Measurements from ENCODE around the gene ZNF771.

ZNF771 gene

DNA sequence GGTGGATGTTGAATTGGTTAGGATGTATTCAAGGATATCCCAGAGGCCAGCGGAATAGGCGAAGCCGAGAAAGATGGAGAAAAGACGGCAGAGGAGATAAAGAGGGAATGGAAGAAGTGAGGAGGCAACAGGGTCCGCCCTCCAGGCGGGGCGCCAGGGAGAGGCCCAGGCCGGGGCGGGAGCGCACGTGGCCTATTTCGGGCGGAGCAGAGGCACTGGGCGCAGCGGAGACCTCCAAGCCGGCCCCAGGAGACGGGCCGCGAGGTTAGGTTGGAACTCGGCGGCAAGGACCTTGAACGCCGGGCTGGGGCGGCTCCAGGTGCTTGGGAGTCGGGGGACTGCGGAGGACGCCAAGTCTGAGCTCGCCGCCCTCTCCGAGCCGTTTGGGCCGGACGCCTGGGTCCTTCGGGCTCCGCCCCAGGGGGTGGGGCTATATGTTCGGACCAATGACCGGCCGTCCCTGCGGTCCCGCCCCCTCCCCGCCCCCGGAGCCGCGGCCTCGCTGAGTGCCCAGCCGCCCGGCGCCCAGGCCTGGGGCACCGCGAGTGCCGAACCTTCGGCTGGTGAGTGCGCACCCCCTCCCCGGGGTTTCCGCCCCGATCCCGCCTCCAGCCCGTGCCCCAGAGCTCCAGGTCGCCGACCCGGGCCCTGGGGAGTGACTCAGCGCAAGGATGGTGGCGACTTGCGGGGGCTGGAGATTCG lies at the start of gene ZNF771:
TSS of gene ZNF771 (plus strand) at position 505 of the 702 bp plus-strand sequence. CDS start 448 bp downstream, outside the sequence.
- peak; percentile 63 to 90 for DNase-seq

DNA sequence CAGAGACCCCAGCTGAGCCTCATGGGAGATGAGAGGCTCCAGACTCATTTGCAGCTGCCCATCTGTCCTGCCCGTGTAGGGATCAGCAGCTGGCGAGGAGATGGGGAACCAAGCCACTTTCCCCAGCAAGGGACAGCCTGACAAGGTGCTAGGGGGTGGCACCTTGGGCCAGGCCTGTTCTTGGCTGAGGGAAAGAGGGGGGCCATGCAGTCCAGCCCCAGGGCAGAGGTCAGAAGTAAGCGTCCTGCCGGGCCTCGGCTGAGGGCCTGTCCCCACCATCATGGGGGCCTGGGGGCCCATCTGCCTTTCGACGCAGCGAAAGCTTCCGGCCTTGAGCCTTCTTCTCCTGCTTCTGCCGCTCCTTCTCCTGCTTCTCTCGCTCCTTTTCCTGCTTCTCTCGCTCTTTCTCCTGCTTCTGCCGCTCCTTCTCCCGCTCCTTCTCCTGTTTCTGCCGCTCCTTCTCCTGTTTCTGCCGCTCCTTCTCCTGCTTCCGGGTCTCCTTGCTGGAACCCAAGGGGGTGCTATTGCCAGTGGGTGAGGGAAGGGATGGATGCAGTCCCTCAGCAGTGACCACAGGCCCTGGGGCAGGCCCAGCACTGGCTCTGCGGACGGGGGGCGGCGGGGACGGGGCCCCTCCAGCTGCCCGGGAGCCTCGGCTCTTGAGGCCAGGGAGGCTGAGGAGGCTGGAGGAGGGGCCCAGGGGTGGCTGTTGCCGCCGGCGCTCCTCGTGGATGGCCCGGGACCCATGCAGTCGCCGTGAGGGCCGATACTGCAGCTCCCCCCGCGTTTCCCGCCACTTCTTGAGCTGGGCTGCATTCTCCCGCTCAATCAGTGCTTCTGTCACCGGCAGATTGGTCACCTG lies 49.5 kb upstream of the ZNF771 start:
- DNase-seq = no peak

- no peak for DNase-seq
Measured at GRCh38 chr16:30358577-30358936, 48.8 kb upstream of the ZNF771 start.

GRCh38 chr16:30358990-30359870 lies 48.2 kb upstream of the ZNF771 start:
- no peak for DNase-seq

DNA sequence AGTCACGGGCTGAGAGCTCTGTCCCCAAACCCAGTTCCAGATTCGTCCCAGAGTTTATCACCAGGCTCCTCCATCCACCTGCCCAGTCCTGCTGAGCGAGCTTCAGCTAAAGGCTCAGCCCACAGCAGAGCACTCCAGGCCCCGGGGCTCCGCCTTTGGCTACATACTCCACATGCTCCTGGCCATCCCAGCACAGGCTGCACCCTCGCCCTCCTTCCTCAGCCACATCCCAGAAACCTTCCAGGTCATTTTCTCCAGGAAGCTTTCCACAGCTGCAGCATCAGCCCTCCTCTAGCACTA lies 47.6 kb upstream of the ZNF771 start:
- DNase-seq = no peak

DNA sequence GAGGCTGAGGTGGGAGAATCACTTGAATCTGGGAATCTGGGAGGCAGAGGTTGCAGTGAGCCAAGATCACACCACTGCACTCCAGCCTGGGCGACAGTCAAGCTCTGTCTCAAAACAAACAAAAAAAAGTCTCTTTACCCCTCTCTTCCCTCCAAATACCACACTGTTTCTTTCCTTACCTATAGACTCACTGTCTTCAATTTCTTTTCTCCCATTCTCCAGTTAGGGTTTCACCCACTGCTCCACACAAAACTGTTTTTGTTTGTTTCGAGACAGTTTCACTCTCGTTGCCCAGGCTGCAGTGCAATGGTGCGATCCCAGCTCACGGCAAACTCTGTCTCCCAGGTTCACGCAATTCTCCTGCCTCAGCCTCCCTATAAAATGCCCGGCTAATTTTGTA lies 46.2 kb upstream of the ZNF771 start:
- no peak for DNase-seq

DNA sequence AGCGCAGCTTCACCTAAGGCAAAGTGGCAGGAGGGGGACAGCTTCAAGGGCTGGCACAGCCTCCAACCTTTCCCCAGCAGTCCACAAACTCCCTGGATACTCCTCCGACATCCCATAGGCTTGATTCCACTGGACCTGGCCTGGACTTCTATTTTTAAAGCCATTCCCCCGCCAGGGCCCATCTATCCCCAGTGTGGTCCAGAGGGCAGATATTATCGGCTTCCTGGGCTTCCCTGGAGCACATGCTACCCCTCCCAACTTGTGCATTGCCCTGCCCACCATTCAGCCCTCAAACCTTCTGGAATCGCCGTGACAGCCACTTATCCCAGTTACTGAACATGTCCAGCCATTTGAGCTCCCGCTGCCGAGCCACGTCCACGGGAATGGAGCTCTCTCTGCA lies 42.2 kb upstream of the ZNF771 start:
- DNase-seq = no peak

DNA sequence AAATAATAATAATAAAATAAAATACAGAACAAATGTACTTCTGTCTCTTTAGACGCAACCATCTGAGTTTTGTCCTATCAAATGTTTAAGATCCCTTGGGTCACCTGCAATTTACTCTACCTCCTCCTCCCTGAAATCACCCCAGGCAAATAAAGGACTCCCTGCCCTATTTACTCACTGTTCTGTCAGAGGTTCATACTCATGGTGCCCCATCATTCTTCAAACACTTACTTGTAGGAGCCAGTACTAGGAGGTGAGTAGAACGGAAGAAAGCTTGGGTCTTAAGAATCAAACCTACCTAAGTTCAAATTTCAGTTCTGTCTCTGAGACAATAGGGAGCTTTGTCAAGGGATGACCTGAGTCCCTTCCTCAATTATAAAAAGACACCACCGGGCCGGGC lies 40.9 kb upstream of the ZNF771 start:
- DNase-seq = no peak

- DNase-seq = no peak
Measured at GRCh38 chr16:30367349-30368009, 39.9 kb upstream of the ZNF771 start.

GRCh38 chr16:30368122-30368791 lies 39.1 kb upstream of the ZNF771 start:
- no peak for DNase-seq

- no peak for DNase-seq
Measured at GRCh38 chr16:30368792-30369090, 38.7 kb upstream of the ZNF771 start.

DNA sequence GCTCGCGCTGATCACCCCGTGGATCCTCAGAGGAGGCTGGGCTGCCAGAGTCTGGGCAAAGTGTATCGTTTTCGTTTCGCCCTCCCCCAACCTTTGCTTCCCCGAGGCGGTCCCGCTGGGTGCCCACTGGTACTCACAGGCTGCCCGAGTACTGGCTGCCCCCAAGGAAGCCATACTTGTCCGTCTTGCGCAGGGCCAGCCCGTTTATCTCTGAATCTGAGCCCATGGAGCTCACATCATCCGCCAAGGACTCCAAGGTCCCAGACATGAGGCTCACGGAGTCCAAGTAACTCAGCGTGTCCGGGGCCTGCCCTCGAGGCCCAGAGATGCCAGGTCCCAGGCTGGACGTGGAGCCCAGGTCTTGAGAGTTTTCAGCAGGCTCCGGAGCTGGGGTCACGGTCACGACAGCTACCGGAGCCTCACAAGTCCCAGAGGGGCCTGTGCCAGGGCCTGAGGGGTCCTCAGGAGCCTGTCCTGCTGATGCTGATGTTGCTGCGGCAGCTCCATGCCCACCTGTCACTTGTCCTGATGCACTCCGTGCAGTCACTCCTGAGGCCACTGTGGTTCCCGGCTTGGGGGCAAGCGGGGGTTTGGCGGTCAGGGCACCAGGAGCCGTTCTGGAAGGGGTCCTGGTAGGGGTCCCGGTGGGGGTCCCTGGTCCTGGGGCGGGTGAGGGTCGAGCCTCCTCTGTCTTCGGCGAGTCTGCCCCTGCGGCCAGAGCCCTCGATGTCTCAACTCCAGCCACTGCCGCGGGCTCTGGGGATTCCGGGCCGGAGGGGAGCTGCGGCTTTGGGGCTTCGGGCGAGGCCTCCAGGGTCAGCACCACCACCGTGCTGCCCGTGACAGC lies 38.1 kb upstream of the ZNF771 start:
- no peak for DNase-seq

GRCh38 chr16:30369938-30370455 lies 37.4 kb upstream of the ZNF771 start:
- no peak for DNase-seq

- peak; percentile 100 for DNase-seq
Measured at GRCh38 chr16:30370456-30371247, 36.8 kb upstream of the ZNF771 start, which contains the start of gene TBC1D10B. TBC1D10B (minus strand) TSS chr16:30370494; CDS start chr16:30370183, 311 bp downstream.

- no peak for DNase-seq
Measured at GRCh38 chr16:30371248-30371816, 36.1 kb upstream of the ZNF771 start.

GRCh38 chr16:30372038-30372712 lies 35.2 kb upstream of the ZNF771 start:
- DNase-seq = no peak

DNA sequence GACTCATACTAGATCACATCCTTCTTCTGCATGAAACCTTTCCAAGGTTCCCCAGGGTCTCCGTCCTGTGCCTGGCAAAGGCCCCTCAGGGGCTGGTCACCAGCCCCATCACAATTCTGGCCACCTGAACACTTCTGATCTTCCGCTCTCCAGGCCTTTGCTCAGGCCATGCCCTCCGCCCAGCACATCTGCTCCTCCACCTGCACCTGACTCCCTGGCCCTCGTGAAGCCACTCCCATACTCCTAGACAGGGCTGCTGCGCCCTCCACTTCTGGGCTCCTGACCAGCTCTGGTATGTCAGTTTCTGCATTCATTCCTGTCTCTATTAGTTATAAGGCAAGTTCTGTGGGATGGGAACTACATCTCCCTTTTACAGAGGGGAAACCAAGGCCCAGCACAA lies 34.7 kb upstream of the ZNF771 start:
- no peak for DNase-seq

- DNase-seq = no peak
Measured at GRCh38 chr16:30374538-30374937, 32.9 kb upstream of the ZNF771 start, which contains the start of gene MYL11. MYL11 (plus strand) TSS chr16:30374802; CDS start chr16:30374858, 56 bp downstream.

DNA sequence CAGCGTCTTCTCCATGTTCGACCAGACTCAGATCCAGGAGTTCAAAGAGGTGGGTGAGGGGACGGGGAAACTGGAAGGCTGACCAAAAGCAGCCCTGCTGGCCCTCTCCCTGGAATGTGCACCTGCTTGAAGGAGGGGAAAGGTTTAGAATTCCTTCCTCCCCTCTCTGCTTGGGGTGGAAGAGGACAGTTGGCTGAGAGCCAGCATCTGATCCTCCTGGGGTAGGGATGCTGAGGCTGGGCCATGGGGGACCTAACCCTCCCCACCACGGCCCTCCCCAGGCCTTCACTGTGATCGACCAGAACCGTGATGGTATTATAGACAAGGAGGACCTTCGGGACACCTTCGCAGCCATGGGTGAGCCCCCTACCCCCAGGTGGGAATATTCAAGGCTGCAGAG lies 31.5 kb upstream of the ZNF771 start:
- no peak for DNase-seq
